DND-41 (cell line): Measurements from ENCODE around the gene PDE8A.

Experiments
- CTCF ChIP-seq: IDR thresholded peaks from 2 replicates; pipeline ENCODE4 v1.5.1; 2012; ENCODE audit warnings: borderline replicate concordance, low read length, moderate library complexity, mild to moderate bottlenecking; ENCODE audit not compliant: poor library complexity, severe bottlenecking; ENCODE audit errors: extremely low read depth
- EZH2 ChIP-seq: IDR thresholded peaks from 3 replicates; pipeline ENCODE4 v1.6.1; 2012; ENCODE audit warnings: borderline replicate concordance, low read depth, mild to moderate bottlenecking, moderate library complexity, low read length, inconsistent platforms; ENCODE audit not compliant: severe bottlenecking

DNA sequence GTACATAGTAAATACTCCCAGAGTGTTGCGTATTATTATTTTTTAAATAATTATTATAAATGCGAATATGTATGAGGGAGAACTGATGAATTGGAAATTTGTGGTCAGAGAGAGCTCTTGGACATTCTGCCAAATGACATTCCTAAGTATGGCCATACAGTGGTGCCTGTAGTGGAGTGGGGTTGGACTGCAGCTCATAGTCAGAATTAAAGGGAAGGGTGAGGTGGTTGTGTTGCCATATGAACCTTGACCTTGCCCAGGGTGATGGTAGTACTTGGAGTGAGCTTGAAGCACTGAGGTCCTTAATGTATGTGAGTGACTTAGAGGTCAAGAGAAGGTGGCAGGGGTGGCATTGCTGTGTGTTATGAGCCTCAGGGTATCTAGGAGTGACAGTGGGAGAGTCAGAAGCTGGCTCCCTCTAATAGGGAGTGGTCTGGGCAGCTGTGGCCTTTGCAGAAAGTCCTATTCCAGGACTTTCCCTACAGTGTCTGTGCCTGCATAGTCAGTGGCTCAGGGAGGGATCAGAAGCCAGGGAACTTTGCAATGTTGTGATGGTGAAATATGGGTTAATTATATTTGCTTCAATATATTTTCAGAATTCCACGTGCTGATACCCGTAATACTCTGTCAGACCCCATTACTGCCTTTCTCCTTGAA is 26.2 kb downstream of the PDE8A start:
- TF ChIP-seq CTCF, result no peak
- no peak for TF ChIP-seq EZH2
